ENCODE data around the gene TH. TPM values are rescaled to one million over a fixed set of nuclear protein-coding genes. Genes with fewer than 3 reads are reported as not detected.

The TH gene
- total RNA-seq, 2 experiments from 2014 or later = not detected

- TF ChIP-seq EZH2phosphoT487 (IDR thresholded peaks at IDR 0.05; ENCODE audit: borderline replicate concordance, low read depth, low read length) = no peak
- TF ChIP-seq CTCF (conservative IDR thresholded peaks at IDR 0.05; ENCODE audit: low read length) = no peak
- Histone ChIP-seq H3K36me3 (ENCODE audit: insufficient read depth, low read length) (no peaks in the 10 kb centered on the region), H3K9me2 (ENCODE audit: insufficient read depth, low read length) (no peaks in the 10 kb centered on the region), H3K79me2 (ENCODE audit: insufficient read depth, low read depth, low read length) (no peaks in the 10 kb centered on the region), H2AFZ (ENCODE audit: low read length) (no peak overlapping the region), H4K20me1 (ENCODE audit: insufficient read depth, low read length) (no peaks in the 10 kb centered on the region), H3K4me2 (ENCODE audit: low read length) (no peak overlapping the region), H3K9me3 (ENCODE audit: low read length) (no peaks in the 10 kb centered on the region), H3K4me3 (ENCODE audit: low read depth, low read length, poor library complexity, severe bottlenecking) (no peak overlapping the region), H3K4me1 (ENCODE audit: insufficient read depth, low read length, poor library complexity, severe bottlenecking) (no peaks in the 10 kb centered on the region), H3K27ac (ENCODE audit: low read depth, low read length, poor library complexity, severe bottlenecking) (no peak overlapping the region)
- CTCF ChIA-PET (ENCODE audit: unreplicated experiment) = no interaction called here
- BruUV-seq (replicated peaks) = no TSS peak
- intact Hi-C loops (cut with micrococcal nuclease; ENCODE audit: unreplicated experiment) = no loop called here
- DNase-seq (ENCODE audit: low spot score) = no peak
- POLR2A ChIA-PET = interaction anchor here (0.7 kb wide), 1 partner anchor 170 kb away, joined by 3 read pairs; no protein-coding TSS in a partner anchor
These were observed 38.8 kb downstream of the TH start for GRCh38 chr11:2132874-2133240.

- H3K4me2 ChIP-seq (ENCODE audit: low read length) = no peak overlapping the region
- H3K9me3 ChIP-seq (ENCODE audit: low read length) = no peaks in the 10 kb centered on the region
- no peaks in the 10 kb centered on the region for H3K36me3 ChIP-seq (ENCODE audit: insufficient read depth, low read length)
- no peaks in the 10 kb centered on the region for H3K4me1 ChIP-seq (ENCODE audit: insufficient read depth, low read length, poor library complexity, severe bottlenecking)
- H4K20me1 ChIP-seq (ENCODE audit: insufficient read depth, low read length) = no peaks in the 10 kb centered on the region
- ChIA-PET CTCF (ENCODE audit: unreplicated experiment) (no interaction called here), POLR2A (interaction anchor here (0.7 kb wide), 1 partner anchor 171 kb away, joined by 3 read pairs; no protein-coding TSS in a partner anchor)
- TF ChIP-seq EZH2phosphoT487 (IDR thresholded peaks at IDR 0.05; ENCODE audit: borderline replicate concordance, low read depth, low read length) (no peak), CTCF (conservative IDR thresholded peaks at IDR 0.05; ENCODE audit: low read length) (no peak)
- no peak overlapping the region for H2AFZ ChIP-seq (ENCODE audit: low read length)
- DNase-seq (ENCODE audit: low spot score) = no peak
- H3K9me2 ChIP-seq (ENCODE audit: insufficient read depth, low read length) = no peaks in the 10 kb centered on the region
- no peaks in the 10 kb centered on the region for H3K79me2 ChIP-seq (ENCODE audit: insufficient read depth, low read depth, low read length)
- BruUV-seq (replicated peaks) = no TSS peak
- no peak overlapping the region for H3K27ac ChIP-seq (ENCODE audit: low read depth, low read length, poor library complexity, severe bottlenecking)
- no peak overlapping the region for H3K4me3 ChIP-seq (ENCODE audit: low read depth, low read length, poor library complexity, severe bottlenecking)
- intact Hi-C loops (cut with micrococcal nuclease; ENCODE audit: unreplicated experiment) = no loop called here
These were observed 39.4 kb downstream of the TH start for GRCh38 chr11:2132246-2132645.

GRCh38 chr11:2131371-2132236, 40.0 kb downstream of the TH start:
- Histone ChIP-seq H3K27ac (ENCODE audit: low read depth, low read length, poor library complexity, severe bottlenecking) (no peak overlapping the region), H3K79me2 (ENCODE audit: insufficient read depth, low read depth, low read length) (no peaks in the 10 kb centered on the region), H4K20me1 (ENCODE audit: insufficient read depth, low read length) (no peaks in the 10 kb centered on the region), H3K9me3 (ENCODE audit: low read length) (no peaks in the 10 kb centered on the region), H3K4me3 (ENCODE audit: low read depth, low read length, poor library complexity, severe bottlenecking) (no peak overlapping the region), H3K9me2 (ENCODE audit: insufficient read depth, low read length) (no peaks in the 10 kb centered on the region), H3K4me1 (ENCODE audit: insufficient read depth, low read length, poor library complexity, severe bottlenecking) (no peaks in the 10 kb centered on the region), H3K4me2 (ENCODE audit: low read length) (no peak overlapping the region), H2AFZ (ENCODE audit: low read length) (no peak overlapping the region), H3K36me3 (ENCODE audit: insufficient read depth, low read length) (no peaks in the 10 kb centered on the region)
- no TSS peak for BruUV-seq (replicated peaks)
- intact Hi-C loops (cut with micrococcal nuclease; ENCODE audit: unreplicated experiment) = no loop called here
- POLR2A ChIA-PET = no interaction called here
- CTCF ChIA-PET (ENCODE audit: unreplicated experiment) = no interaction called here
- DNase-seq (ENCODE audit: low spot score) = no peak
- no peak for TF ChIP-seq CTCF (conservative IDR thresholded peaks at IDR 0.05; ENCODE audit: low read length)
- no peak for TF ChIP-seq EZH2phosphoT487 (IDR thresholded peaks at IDR 0.05; ENCODE audit: borderline replicate concordance, low read depth, low read length)

Measured in OCI-LY7 (cell line).